HepG2 (cell line): ENCODE measurements around the gene YIF1A. TPM values are rescaled to one million over a fixed set of nuclear protein-coding genes. Genes with fewer than 3 reads are reported as not detected.

ENCODE experiments used
- HNF4A ChIP-seq: sonication (generic); formaldehyde crosslinking; IDR thresholded peaks from 2 replicates; pipeline ENCODE4 v1.4.0; 2020; ENCODE audit warnings: missing genetic modification reagents
- KLF6 ChIP-seq: IDR thresholded peaks from 2 replicates; pipeline ENCODE4 v1.8.0; 2016; ENCODE audit warnings: missing biosample characterization, missing genetic modification reagents
- LCORL ChIP-seq, 2 experiments: fragments of 450-650 bp in 1 of 2; sonication (generic) in 1 of 2; formaldehyde crosslinking in 1 of 2; IDR thresholded peaks; 2 replicates each; pipeline versions ENCODE4 v1.5.0 to v1.6.1; 2017 to 2020; ENCODE audit warnings: antibody characterized with exemption in 1 of 2, missing genetic modification reagents in 1 of 2
- MYC ChIP-seq: sonication (generic); formaldehyde crosslinking; IDR thresholded peaks from 2 replicates; pipeline ENCODE4 v1.9.0; 2021; ENCODE audit warnings: missing genetic modification reagents, borderline replicate concordance
- POGZ ChIP-seq: sonication (generic); formaldehyde crosslinking; IDR thresholded peaks from 2 replicates; pipeline ENCODE4 v1.4.0; 2020; ENCODE audit warnings: mild to moderate bottlenecking, missing genetic modification reagents
- RFX3 ChIP-seq: IDR thresholded peaks from 2 replicates; pipeline ENCODE4 v1.6.1; 2016; ENCODE audit warnings: missing biosample characterization, missing genetic modification reagents
- SAP130 ChIP-seq: IDR thresholded peaks from 2 replicates; pipeline ENCODE4 v1.6.1; 2016; ENCODE audit warnings: low read depth
- YEATS2 ChIP-seq: sonication (generic); formaldehyde crosslinking; IDR thresholded peaks from 2 replicates; pipeline ENCODE4 v1.4.0; 2020; ENCODE audit warnings: missing genetic modification reagents, borderline replicate concordance
- ZBTB20 ChIP-seq: sonication (generic); formaldehyde crosslinking; IDR thresholded peaks from 2 replicates; pipeline ENCODE4 v1.8.1; 2023; ENCODE audit warnings: missing genetic modification reagents, low read depth, mild to moderate bottlenecking, borderline replicate concordance
- ZIK1 ChIP-seq: sonication (generic); formaldehyde crosslinking; IDR thresholded peaks from 2 replicates; pipeline ENCODE4 v1.5.0; 2020; ENCODE audit warnings: mild to moderate bottlenecking, low read depth, missing genetic modification reagents, borderline replicate concordance
- ZNF354B ChIP-seq: sonication (generic); formaldehyde crosslinking; IDR thresholded peaks from 2 replicates; pipeline ENCODE4 v1.8.0; 2022; ENCODE audit warnings: mild to moderate bottlenecking, missing genetic modification reagents
- ZNF879 ChIP-seq: sonication (generic); formaldehyde crosslinking; IDR thresholded peaks from 2 replicates; pipeline ENCODE4 v1.8.1; 2023; ENCODE audit warnings: missing genetic modification reagents
- ZZZ3 ChIP-seq: sonication (generic); formaldehyde crosslinking; IDR thresholded peaks from 2 replicates; pipeline ENCODE4 v1.4.0; 2020; ENCODE audit warnings: missing genetic modification reagents, mild to moderate bottlenecking, borderline replicate concordance
- polyA plus RNA-seq, 8 experiments: library from polyadenylated mRNA; depleted of rRNA in 3 of 8; stranded (reverse) in 7 of 8; unstranded in 1 of 8; fragments of >200 nt; fragmentation: Illumina TruSeq in 4 of 8; extraction: Trizol in 4 of 8; gene quantifications; 2 replicates each; pipeline versions ENCODE4 v1.2.1 to v1.2.3, GENCODE V29; 2011 to 2016; ENCODE audit warnings: low read depth in 4 of 8, missing spikeins in 1 of 8, mixed read lengths in 1 of 8; ENCODE audit not compliant: insufficient read depth in 1 of 8
- total RNA-seq, 5 experiments: library from RNA; depleted of rRNA; stranded (reverse); fragments of >200 nt; fragmentation: Illumina TruSeq; extraction: Trizol; gene quantifications; 2 replicates each; pipeline ENCODE4 v1.2.3, GENCODE V29; 2016; ENCODE audit warnings: low read depth in 1 of 5
- TF ChIP-seq, protein P1 (sequence below): sonication (generic); formaldehyde crosslinking; IDR thresholded peaks from 2 replicates; pipeline ENCODE4 v1.4.0; 2020; ENCODE audit warnings: missing genetic modification reagents
- TF ChIP-seq, protein P2 (sequence below): sonication (generic); formaldehyde crosslinking; IDR thresholded peaks from 2 replicates; pipeline ENCODE4 v1.4.0; 2020; ENCODE audit warnings: missing genetic modification reagents
- TF ChIP-seq, protein P3 (sequence below): sonication (generic); formaldehyde crosslinking; IDR thresholded peaks from 2 replicates; pipeline ENCODE4 v1.8.0; 2022; ENCODE audit warnings: mild to moderate bottlenecking, missing genetic modification reagents, moderate library complexity
- TF ChIP-seq, protein P4 (sequence below): sonication (generic); formaldehyde crosslinking; IDR thresholded peaks from 2 replicates; pipeline ENCODE4 v1.5.0; 2020; ENCODE audit warnings: missing genetic modification reagents
- TF ChIP-seq, protein P5 (sequence below): sonication (generic); formaldehyde crosslinking; IDR thresholded peaks from 2 replicates; pipeline ENCODE4 v1.8.0; 2022; ENCODE audit warnings: mild to moderate bottlenecking, missing genetic modification reagents; ENCODE audit not compliant: insufficient replicate concordance
- TF ChIP-seq, protein P6 (sequence below): sonication (generic); formaldehyde crosslinking; IDR thresholded peaks from 2 replicates; pipeline ENCODE4 v1.4.0; 2020; ENCODE audit warnings: missing genetic modification reagents

YIF1A gene
- total and polyA plus RNA-seq, 2 of the 13 experiments (the other 11 are each of a cell fraction or from before 2014, with no cell fraction given) = 133 to 145 TPM

DNA sequence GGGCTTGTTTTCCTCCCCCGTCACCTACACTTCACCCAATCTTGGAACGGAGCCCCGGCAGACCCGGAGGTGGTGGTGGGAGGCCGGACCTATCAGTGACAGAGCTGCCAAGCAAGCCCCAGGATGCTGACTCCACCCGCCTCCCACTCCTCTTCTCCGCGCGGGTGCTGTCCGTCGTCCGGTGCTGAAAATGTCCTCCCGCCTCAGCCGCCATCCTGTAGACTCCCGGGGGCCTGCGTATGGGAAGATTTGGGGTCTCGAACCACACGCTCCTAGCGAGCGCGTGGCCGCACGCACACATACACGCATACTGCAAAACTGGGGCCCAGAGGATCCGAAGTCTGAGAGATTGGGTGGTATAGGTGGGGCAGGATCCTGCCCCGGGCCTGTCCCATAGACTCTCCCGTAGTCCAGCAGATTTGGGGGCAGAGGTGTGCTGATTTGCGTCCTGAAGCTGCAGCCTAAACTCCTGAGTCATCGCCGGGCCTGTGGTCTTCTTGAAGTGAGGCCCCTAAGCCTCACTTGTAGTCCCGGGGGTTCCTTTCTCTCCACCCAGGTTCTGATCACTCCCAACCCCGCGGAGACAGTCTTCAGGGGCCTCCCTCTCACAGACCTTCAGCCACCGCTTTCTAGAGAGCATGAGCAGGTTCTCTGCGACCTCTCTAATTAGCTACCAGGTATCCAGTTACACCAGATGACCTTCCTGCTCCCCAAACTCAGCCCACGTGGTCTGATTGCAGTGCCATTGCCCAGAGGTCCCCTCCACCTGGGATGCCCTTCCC lies 796 bp upstream of the YIF1A start (continued):
- TF ChIP-seq, protein P1, sequence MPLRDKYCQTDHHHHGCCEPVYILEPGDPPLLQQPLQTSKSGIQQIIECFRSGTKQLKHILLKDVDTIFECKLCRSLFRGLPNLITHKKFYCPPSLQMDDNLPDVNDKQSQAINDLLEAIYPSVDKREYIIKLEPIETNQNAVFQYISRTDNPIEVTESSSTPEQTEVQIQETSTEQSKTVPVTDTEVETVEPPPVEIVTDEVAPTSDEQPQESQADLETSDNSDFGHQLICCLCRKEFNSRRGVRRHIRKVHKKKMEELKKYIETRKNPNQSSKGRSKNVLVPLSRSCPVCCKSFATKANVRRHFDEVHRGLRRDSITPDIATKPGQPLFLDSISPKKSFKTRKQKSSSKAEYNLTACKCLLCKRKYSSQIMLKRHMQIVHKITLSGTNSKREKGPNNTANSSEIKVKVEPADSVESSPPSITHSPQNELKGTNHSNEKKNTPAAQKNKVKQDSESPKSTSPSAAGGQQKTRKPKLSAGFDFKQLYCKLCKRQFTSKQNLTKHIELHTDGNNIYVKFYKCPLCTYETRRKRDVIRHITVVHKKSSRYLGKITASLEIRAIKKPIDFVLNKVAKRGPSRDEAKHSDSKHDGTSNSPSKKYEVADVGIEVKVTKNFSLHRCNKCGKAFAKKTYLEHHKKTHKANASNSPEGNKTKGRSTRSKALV = no peak
- TF ChIP-seq, protein P2, sequence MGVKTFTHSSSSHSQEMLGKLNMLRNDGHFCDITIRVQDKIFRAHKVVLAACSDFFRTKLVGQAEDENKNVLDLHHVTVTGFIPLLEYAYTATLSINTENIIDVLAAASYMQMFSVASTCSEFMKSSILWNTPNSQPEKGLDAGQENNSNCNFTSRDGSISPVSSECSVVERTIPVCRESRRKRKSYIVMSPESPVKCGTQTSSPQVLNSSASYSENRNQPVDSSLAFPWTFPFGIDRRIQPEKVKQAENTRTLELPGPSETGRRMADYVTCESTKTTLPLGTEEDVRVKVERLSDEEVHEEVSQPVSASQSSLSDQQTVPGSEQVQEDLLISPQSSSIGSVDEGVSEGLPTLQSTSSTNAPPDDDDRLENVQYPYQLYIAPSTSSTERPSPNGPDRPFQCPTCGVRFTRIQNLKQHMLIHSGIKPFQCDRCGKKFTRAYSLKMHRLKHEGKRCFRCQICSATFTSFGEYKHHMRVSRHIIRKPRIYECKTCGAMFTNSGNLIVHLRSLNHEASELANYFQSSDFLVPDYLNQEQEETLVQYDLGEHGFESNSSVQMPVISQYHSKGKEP (CRISPR knock-in tag) = peak; percentile 91; the same call in 1 of the 2 replicates
- TF ChIP-seq ZBTB20 (CRISPR knock-in tag) (peak; percentile 83; the same call in 1 of the 2 replicates), ZIK1 (CRISPR knock-in tag) (peak; percentile 76), YEATS2 (CRISPR knock-in tag) (no peak), RFX3 (CRISPR knock-in tag) (no peak), KLF6 (peak; percentile 80; the same call in 1 of the 2 replicates), ZNF879 (CRISPR knock-in tag) (no peak), POGZ (no peak), LCORL (IDR thresholded peaks at IDR 0.05) (no peak), LCORL (CRISPR knock-in tag; IDR thresholded peaks at IDR 0.05) (peak; percentile 15), MYC (CRISPR knock-in tag) (no peak), SAP130 (peak; percentile 94), ZNF354B (CRISPR knock-in tag) (0 out of 2 replicates have a peak, but pooled peaks have one; percentile 57), HNF4A (CRISPR knock-in tag) (no peak), ZZZ3 (no peak; the same call in 1 of the 2 replicates)
- TF ChIP-seq, protein P3, sequence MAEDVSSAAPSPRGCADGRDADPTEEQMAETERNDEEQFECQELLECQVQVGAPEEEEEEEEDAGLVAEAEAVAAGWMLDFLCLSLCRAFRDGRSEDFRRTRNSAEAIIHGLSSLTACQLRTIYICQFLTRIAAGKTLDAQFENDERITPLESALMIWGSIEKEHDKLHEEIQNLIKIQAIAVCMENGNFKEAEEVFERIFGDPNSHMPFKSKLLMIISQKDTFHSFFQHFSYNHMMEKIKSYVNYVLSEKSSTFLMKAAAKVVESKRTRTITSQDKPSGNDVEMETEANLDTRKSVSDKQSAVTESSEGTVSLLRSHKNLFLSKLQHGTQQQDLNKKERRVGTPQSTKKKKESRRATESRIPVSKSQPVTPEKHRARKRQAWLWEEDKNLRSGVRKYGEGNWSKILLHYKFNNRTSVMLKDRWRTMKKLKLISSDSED (CRISPR knock-in tag) = no peak; the same call in 1 of the 2 replicates
- TF ChIP-seq, protein P4, sequence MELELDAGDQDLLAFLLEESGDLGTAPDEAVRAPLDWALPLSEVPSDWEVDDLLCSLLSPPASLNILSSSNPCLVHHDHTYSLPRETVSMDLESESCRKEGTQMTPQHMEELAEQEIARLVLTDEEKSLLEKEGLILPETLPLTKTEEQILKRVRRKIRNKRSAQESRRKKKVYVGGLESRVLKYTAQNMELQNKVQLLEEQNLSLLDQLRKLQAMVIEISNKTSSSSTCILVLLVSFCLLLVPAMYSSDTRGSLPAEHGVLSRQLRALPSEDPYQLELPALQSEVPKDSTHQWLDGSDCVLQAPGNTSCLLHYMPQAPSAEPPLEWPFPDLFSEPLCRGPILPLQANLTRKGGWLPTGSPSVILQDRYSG (CRISPR knock-in tag) = peak; percentile 94; the same call in 1 of the 2 replicates
- TF ChIP-seq, protein P5, sequence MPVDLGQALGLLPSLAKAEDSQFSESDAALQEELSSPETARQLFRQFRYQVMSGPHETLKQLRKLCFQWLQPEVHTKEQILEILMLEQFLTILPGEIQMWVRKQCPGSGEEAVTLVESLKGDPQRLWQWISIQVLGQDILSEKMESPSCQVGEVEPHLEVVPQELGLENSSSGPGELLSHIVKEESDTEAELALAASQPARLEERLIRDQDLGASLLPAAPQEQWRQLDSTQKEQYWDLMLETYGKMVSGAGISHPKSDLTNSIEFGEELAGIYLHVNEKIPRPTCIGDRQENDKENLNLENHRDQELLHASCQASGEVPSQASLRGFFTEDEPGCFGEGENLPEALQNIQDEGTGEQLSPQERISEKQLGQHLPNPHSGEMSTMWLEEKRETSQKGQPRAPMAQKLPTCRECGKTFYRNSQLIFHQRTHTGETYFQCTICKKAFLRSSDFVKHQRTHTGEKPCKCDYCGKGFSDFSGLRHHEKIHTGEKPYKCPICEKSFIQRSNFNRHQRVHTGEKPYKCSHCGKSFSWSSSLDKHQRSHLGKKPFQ (CRISPR knock-in tag) = no peak
- TF ChIP-seq, protein P6, sequence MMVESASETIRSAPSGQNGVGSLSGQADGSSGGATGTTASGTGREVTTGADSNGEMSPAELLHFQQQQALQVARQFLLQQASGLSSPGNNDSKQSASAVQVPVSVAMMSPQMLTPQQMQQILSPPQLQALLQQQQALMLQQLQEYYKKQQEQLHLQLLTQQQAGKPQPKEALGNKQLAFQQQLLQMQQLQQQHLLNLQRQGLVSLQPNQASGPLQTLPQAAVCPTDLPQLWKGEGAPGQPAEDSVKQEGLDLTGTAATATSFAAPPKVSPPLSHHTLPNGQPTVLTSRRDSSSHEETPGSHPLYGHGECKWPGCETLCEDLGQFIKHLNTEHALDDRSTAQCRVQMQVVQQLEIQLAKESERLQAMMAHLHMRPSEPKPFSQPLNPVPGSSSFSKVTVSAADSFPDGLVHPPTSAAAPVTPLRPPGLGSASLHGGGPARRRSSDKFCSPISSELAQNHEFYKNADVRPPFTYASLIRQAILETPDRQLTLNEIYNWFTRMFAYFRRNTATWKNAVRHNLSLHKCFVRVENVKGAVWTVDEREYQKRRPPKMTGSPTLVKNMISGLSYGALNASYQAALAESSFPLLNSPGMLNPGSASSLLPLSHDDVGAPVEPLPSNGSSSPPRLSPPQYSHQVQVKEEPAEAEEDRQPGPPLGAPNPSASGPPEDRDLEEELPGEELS (CRISPR knock-in tag) = no peak
